WTC11 (cell line): Measurements from ENCODE around the gene ATP5MC2.

Source experiments
- NR2C2 ChIP-seq: sonication (generic); formaldehyde crosslinking; IDR thresholded peaks from 2 replicates; pipeline ENCODE4 v1.8.0; 2022; ENCODE audit warnings: mild to moderate bottlenecking, missing genetic modification reagents
- SMAD3 ChIP-seq: sonication (generic); formaldehyde crosslinking; IDR thresholded peaks from 2 replicates; pipeline ENCODE4 v1.8.0; 2022; ENCODE audit warnings: missing genetic modification reagents, mild to moderate bottlenecking, borderline replicate concordance
- TF ChIP-seq, protein P1 (sequence below): sonication (generic); formaldehyde crosslinking; IDR thresholded peaks from 2 replicates; pipeline ENCODE4 v1.8.1; 2022; ENCODE audit warnings: low read depth, missing genetic modification reagents, borderline replicate concordance
- TF ChIP-seq, protein P2 (sequence below): sonication (generic); formaldehyde crosslinking; IDR thresholded peaks from 2 replicates; pipeline ENCODE4 v1.8.1; 2022; ENCODE audit warnings: mild to moderate bottlenecking, missing genetic modification reagents, moderate library complexity, borderline replicate concordance

DNA sequence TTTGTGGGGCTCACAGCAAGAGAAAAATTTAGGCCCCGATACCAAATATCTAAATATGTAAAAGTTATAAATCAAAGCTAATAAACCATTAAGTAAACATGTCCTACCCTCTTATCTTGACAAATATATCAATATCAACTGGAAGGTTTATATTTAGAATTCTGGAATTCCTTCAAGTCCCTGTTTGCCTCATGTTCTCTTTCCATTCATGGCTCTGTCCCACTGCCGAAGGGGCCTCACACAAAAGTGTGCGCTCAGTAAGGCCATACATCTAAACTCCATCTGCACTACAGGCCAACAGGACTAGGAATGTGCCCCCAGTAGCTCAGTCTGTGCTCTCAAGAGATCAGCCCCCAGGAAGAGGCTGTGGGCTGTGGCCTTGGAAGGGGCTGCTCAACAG lies 10.6 kb upstream of the ATP5MC2 start:
- TF ChIP-seq SMAD3 (CRISPR knock-in tag) (no peak), NR2C2 (CRISPR knock-in tag) (no peak)
- TF ChIP-seq, protein P1, sequence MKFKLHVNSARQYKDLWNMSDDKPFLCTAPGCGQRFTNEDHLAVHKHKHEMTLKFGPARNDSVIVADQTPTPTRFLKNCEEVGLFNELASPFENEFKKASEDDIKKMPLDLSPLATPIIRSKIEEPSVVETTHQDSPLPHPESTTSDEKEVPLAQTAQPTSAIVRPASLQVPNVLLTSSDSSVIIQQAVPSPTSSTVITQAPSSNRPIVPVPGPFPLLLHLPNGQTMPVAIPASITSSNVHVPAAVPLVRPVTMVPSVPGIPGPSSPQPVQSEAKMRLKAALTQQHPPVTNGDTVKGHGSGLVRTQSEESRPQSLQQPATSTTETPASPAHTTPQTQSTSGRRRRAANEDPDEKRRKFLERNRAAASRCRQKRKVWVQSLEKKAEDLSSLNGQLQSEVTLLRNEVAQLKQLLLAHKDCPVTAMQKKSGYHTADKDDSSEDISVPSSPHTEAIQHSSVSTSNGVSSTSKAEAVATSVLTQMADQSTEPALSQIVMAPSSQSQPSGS (CRISPR knock-in tag) = no peak
- TF ChIP-seq, protein P2, sequence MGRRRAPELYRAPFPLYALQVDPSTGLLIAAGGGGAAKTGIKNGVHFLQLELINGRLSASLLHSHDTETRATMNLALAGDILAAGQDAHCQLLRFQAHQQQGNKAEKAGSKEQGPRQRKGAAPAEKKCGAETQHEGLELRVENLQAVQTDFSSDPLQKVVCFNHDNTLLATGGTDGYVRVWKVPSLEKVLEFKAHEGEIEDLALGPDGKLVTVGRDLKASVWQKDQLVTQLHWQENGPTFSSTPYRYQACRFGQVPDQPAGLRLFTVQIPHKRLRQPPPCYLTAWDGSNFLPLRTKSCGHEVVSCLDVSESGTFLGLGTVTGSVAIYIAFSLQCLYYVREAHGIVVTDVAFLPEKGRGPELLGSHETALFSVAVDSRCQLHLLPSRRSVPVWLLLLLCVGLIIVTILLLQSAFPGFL (CRISPR knock-in tag) = no peak
